ENCODE measurements around the gene CAGE1.
A peak's percentile ranks its signal among the peaks of the same experiment; 100 is the strongest.

CAGE1 gene

DNA sequence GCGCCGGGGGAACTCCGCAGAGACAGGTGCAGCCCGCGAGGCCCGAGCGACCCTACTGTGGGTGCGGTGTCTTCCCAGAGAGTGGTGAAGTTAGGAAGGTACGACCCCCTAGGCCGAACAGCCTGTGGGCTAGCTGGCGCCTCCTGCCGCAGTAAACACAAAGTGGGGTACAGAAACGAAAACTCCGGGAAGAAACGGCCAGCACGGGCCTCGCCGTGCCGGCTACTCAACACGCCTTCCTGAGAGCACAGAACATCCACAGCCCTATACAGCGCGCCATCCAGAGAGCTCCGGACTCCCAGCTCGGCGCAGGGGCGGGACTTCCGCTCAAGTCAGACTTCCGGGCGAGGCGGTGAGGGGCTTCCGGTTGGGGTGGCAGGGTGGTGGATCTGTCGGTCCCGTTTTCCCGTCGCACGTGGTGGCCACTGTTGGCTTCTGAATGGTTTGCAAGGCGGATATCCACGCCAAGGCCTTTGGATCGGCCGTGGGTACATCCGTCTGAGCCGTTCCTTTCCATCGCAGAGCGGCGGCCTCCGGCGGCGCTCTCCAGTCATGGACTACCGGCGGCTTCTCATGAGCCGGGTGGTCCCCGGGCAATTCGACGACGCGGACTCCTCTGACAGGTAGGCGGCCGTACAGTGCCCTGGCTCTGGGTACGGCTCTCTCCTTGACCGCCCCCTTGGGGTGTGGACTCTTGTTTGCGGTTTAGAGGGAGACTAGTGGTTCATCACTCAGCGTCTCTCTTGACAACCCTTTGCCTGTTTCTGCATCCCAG lies at the start of gene CAGE1, which contains the start of gene RIOK1:
TSS of gene CAGE1 (minus strand) at position 292 of the 775 bp plus-strand sequence. CDS start 2,569 bp downstream, outside the sequence.
TSS of gene RIOK1 (plus strand) at position 358 of the 775 bp plus-strand sequence. CDS start at position 553, 195 bp downstream.
- peaks cover 40% of the 10 kb centered on the region for H3K4me1 Mint-ChIP-seq
- no peaks in the 10 kb centered on the region for H3K27me3 Mint-ChIP-seq
- DNase-seq = peak; percentile 97
- H3K27ac Mint-ChIP-seq = peak within 1 kb of the TSS; percentile 99
- peak; percentile 99 for ATAC-seq
- H3K4me3 Mint-ChIP-seq = peak within 1 kb of the TSS; percentile 96
- peaks cover 37% of the 10 kb centered on the region for H3K36me3 Mint-ChIP-seq (ENCODE audit: low read depth)
- no peaks in the 10 kb centered on the region for H3K9me3 Mint-ChIP-seq

DNA sequence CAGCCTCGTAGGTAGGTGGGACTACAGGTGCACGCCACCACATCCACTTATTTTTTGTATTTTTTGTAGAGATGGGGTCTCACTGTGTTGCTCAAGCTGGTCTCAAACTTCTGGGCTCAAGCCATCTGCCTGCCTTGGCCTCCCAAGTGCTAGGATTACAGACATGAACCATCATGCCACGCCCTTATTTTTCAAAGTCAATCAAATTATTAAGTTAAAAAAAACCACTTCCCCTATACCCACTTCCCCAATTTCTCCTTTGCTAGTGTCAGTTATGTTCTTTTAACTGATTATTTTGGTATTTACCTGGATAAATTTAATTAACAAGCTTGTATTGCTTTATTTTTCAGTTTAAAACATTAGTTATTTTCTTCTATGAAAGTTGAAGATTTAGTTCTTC lies 49.7 kb upstream of the CAGE1 start:
- no peak overlapping the region for H3K27ac Mint-ChIP-seq

GRCh38 chr6:7438011-7438410 lies 48.5 kb upstream of the CAGE1 start:
- no peak overlapping the region for H3K4me3 Mint-ChIP-seq
- H3K27me3 Mint-ChIP-seq = no peaks in the 10 kb centered on the region
- no peaks in the 10 kb centered on the region for H3K36me3 Mint-ChIP-seq (ENCODE audit: low read depth)
- DNase-seq = no peak
- peaks cover 14% of the 10 kb centered on the region for H3K4me1 Mint-ChIP-seq
- H3K27ac Mint-ChIP-seq = no peak overlapping the region
- H3K9me3 Mint-ChIP-seq = peaks cover 4% of the 10 kb centered on the region
- ATAC-seq = no peak

More for the DNA sequence above, 49.7 kb upstream of the CAGE1 start:
- no peak for DNase-seq
- peaks cover 14% of the 10 kb centered on the region for H3K4me1 Mint-ChIP-seq
- H3K27me3 Mint-ChIP-seq = no peaks in the 10 kb centered on the region
- ATAC-seq = no peak
- H3K4me3 Mint-ChIP-seq = no peak overlapping the region
- H3K9me3 Mint-ChIP-seq = peaks cover 4% of the 10 kb centered on the region
- H3K36me3 Mint-ChIP-seq (ENCODE audit: low read depth) = no peaks in the 10 kb centered on the region

DNA sequence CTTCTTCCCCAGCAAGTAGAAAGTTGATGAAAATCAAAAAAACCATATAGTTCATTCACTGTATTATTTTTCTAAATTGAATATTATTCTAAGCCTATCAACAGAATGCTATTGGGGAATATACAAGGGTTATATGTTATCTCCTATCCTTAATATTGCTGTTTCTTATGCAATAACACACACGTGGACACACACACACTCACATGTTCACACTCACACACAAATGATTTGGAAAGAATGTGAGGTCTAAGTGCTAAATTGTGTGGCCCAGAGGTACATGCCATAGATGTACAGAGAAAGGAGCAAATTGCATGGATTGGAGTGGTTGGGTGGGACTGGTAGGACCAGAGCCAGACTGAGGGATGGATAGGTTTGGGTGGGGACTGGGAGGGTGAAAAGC lies 45.1 kb upstream of the CAGE1 start:
- peaks cover 3% of the 10 kb centered on the region for H3K27me3 Mint-ChIP-seq
- no peak overlapping the region for H3K4me3 Mint-ChIP-seq
- peaks cover 4% of the 10 kb centered on the region for H3K9me3 Mint-ChIP-seq
- DNase-seq = no peak
- H3K36me3 Mint-ChIP-seq (ENCODE audit: low read depth) = no peaks in the 10 kb centered on the region
- peaks cover 13% of the 10 kb centered on the region for H3K4me1 Mint-ChIP-seq
- no peak overlapping the region for H3K27ac Mint-ChIP-seq
- no peak for ATAC-seq

- H3K27me3 Mint-ChIP-seq = peaks cover 3% of the 10 kb centered on the region
- no peak overlapping the region for H3K4me3 Mint-ChIP-seq
- no peak for DNase-seq
- H3K9me3 Mint-ChIP-seq = peaks cover 4% of the 10 kb centered on the region
- no peak overlapping the region for H3K27ac Mint-ChIP-seq
- no peaks in the 10 kb centered on the region for H3K36me3 Mint-ChIP-seq (ENCODE audit: low read depth)
- H3K4me1 Mint-ChIP-seq = peaks cover 3% of the 10 kb centered on the region
- ATAC-seq = no peak
Measured at GRCh38 chr6:7433121-7433617, 43.6 kb upstream of the CAGE1 start.

GRCh38 chr6:7432391-7433120 lies 43.0 kb upstream of the CAGE1 start:
- Mint-ChIP-seq H3K27ac (no peak overlapping the region), H3K4me1 (peaks cover 3% of the 10 kb centered on the region), H3K4me3 (no peak overlapping the region), H3K9me3 (peaks cover 4% of the 10 kb centered on the region), H3K36me3 (ENCODE audit: low read depth) (no peaks in the 10 kb centered on the region), H3K27me3 (peaks cover 3% of the 10 kb centered on the region)
- DNase-seq (no peak), ATAC-seq (no peak)

GRCh38 chr6:7431674-7432390 lies 42.3 kb upstream of the CAGE1 start:
- DNase-seq (no peak), ATAC-seq (no peak)
- Mint-ChIP-seq H3K4me3 (no peak overlapping the region), H3K9me3 (peaks cover 4% of the 10 kb centered on the region), H3K27ac (no peak overlapping the region), H3K36me3 (ENCODE audit: low read depth) (no peaks in the 10 kb centered on the region), H3K4me1 (peaks cover 3% of the 10 kb centered on the region), H3K27me3 (peaks cover 3% of the 10 kb centered on the region)

DNA sequence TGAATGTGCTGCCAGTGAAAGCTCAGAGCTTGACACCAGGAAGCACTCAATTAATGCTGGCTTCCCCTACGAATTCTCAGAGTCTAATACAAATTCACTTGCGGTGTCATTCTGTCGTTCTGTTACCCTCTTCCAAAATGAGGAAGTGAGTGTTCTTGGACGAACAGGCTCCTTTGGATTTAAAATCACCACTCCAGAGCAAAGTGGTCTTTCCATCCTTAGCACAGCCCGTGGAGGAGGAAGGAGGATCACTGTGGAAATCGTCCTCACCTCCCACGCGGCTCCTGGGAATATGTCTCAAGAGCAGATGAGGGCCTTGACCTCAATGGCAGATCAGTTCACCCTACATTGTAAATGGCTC lies 41.8 kb upstream of the CAGE1 start:
- Mint-ChIP-seq H3K9me3 (peaks cover 4% of the 10 kb centered on the region), H3K36me3 (ENCODE audit: low read depth) (no peaks in the 10 kb centered on the region), H3K27me3 (peaks cover 3% of the 10 kb centered on the region), H3K27ac (no peak overlapping the region), H3K4me1 (peaks cover 3% of the 10 kb centered on the region), H3K4me3 (no peak overlapping the region)
- no peak for ATAC-seq
- DNase-seq = no peak

DNA sequence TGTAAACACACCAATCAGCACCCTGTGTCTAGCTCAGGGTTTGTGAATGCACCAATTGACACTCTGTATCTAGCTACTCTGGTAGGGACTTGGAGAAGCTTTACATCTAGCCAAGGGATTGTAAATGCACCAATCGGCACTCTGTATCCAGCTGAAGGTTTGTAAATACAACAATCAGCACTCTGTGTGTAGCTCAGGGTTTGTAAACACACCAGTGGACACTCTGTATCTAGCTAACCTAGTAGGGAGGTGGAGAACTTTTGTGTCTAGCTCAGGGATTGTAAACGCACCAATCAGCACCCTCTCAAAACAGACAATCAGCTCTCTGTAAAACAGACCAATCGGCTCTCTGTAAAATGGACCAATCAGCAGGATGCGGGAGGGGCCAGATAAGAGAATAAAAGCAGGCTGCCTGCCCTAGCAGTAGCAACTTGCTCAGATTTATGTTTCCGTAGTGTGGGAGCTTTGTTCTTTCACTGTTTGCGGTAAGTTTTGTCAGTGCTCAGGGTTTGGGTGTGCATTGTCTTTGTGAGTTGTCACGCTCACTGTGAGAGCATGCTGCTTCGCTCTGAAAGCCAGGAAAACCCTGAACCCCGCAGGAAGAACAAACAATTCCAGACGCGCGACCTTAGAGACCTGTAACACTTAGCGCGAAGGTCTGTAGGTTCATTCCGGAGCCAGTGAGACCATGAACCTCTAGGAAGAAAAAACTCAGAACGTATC lies 37.1 kb upstream of the CAGE1 start:
- no peak for ATAC-seq
- Mint-ChIP-seq H3K27ac (no peak overlapping the region), H3K27me3 (peaks cover 3% of the 10 kb centered on the region), H3K36me3 (ENCODE audit: low read depth) (no peaks in the 10 kb centered on the region), H3K4me3 (no peak overlapping the region), H3K9me3 (no peaks in the 10 kb centered on the region), H3K4me1 (peaks cover 3% of the 10 kb centered on the region)
- DNase-seq = no peak

GRCh38 chr6:7425808-7426190 lies 36.3 kb upstream of the CAGE1 start:
- ATAC-seq (no peak), DNase-seq (no peak)
- Mint-ChIP-seq H3K4me3 (no peak overlapping the region), H3K36me3 (ENCODE audit: low read depth) (peaks cover 5% of the 10 kb centered on the region), H3K4me1 (no peaks in the 10 kb centered on the region), H3K27ac (no peak overlapping the region), H3K9me3 (no peaks in the 10 kb centered on the region), H3K27me3 (no peaks in the 10 kb centered on the region)

- H3K27ac Mint-ChIP-seq = no peak overlapping the region
- DNase-seq = no peak
- no peaks in the 10 kb centered on the region for H3K9me3 Mint-ChIP-seq
- H3K4me3 Mint-ChIP-seq = no peak overlapping the region
- H3K4me1 Mint-ChIP-seq = no peaks in the 10 kb centered on the region
- no peak for ATAC-seq
- H3K27me3 Mint-ChIP-seq = no peaks in the 10 kb centered on the region
- H3K36me3 Mint-ChIP-seq (ENCODE audit: low read depth) = peaks cover 11% of the 10 kb centered on the region
Measured at GRCh38 chr6:7424967-7425807, 35.6 kb upstream of the CAGE1 start.

DNA sequence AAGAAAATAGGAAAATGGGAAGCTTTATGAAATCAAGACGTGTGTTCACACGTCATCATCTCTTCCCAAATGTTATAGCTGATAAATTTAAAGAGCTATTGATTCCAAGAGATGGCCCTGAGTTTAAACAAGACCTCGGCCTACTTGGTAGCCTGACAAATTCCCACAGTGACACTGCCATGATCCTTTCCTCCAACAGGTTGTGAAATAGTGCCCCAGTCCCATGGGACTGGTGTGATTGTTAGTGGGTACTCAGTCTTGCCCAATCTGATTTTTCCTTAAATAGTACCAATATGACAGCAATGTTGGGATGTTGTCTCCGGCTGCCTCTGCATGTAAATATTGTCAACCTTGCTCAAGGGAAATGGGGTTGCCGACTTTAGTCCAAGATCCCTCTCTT lies 34.5 kb upstream of the CAGE1 start:
- no peak overlapping the region for H3K27ac Mint-ChIP-seq
- DNase-seq (no peak), ATAC-seq (no peak)
- no peaks in the 10 kb centered on the region for H3K4me1 Mint-ChIP-seq
- no peaks in the 10 kb centered on the region for H3K9me3 Mint-ChIP-seq
- H3K4me3 Mint-ChIP-seq = no peak overlapping the region
- peaks cover 17% of the 10 kb centered on the region for H3K36me3 Mint-ChIP-seq (ENCODE audit: low read depth)
- H3K27me3 Mint-ChIP-seq = no peaks in the 10 kb centered on the region

DNA sequence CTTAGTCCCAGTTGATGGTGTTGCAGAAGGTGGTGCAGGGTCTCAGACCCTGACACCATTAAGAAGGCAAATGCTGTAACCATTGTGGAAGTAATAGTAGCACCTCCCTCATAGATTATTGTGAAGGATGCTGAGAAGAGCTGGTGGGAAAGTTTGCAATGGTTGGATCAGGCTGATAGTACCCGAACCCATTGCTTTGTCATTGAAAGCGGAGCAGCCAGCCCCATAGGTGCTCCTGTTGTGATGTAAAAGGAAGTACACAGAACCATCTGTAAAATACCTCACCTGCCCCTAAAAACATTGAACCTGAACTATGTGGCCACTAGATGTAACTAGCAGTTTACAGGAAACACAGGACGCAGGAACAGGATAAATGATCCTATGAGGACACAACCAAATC lies 31.5 kb upstream of the CAGE1 start:
- H3K27ac Mint-ChIP-seq = no peak overlapping the region
- DNase-seq = no peak
- H3K27me3 Mint-ChIP-seq = no peaks in the 10 kb centered on the region
- H3K9me3 Mint-ChIP-seq = no peaks in the 10 kb centered on the region
- H3K36me3 Mint-ChIP-seq (ENCODE audit: low read depth) = peaks cover 33% of the 10 kb centered on the region
- no peaks in the 10 kb centered on the region for H3K4me1 Mint-ChIP-seq
- ATAC-seq = no peak
- no peak overlapping the region for H3K4me3 Mint-ChIP-seq

Data from activated naive CD8-positive, alpha-beta T cell treated with anti-CD3 and anti-CD28 coated beads, Interleukin-2, amount 50 U/mL, for 24 hours (primary cell).